Activated naive CD4-positive, alpha-beta T cell (primary cell): ENCODE data around the gene TDRD9.
"Not testable (repeated sequence)": the region's sequence is repeated elsewhere in the genome, so short reads cannot be mapped to it uniquely, and the experiment has no call there.

Experiments used
- DNase-seq, 4 experiments: peaks; one replicate each; lab custom pipeline; 2025; lab: John Stamatoyannopoulos, UW

TDRD9 gene

DNA sequence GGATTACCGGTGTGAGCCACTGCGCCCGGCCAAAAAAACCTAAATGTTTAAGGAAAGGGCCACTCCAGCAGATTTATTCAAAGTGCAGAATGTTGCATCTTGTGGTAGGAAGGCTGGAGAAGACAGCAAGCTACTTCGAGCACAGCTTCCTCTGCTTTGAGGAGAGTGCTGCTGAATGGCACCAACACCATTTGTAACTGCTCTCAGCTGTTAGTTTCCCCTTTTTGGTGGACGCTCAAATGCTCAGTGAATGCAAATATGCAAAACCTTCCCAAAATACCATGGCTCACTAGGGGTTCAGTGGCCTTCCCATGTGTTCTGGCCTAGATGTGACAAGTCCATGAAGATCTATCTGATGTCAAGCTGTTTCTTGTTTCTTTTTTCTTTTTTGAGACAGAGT lies 2.9 kb upstream of the TDRD9 start:
- no peak for DNase-seq

DNA sequence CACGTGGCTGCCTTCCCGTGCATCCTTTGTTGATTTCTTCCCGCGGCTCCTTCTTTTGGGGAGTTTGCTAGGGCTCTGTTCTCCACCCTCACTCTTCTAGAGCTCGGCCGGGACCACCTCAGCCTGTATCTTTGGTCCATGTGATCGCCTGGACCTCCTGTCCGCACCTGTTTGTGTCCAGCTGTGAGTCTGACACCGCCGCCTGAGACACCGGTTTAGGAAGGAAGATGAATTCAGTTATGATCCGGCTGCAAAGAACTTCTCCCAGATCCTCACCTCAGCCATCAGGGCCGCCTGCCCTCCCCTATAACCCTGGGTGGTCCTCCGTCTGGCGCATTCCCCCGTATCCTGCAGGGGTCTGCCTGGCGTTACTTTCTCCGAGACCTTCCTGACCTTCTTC lies 690 bp upstream of the TDRD9 start:
- DNase-seq: no peak

DNA sequence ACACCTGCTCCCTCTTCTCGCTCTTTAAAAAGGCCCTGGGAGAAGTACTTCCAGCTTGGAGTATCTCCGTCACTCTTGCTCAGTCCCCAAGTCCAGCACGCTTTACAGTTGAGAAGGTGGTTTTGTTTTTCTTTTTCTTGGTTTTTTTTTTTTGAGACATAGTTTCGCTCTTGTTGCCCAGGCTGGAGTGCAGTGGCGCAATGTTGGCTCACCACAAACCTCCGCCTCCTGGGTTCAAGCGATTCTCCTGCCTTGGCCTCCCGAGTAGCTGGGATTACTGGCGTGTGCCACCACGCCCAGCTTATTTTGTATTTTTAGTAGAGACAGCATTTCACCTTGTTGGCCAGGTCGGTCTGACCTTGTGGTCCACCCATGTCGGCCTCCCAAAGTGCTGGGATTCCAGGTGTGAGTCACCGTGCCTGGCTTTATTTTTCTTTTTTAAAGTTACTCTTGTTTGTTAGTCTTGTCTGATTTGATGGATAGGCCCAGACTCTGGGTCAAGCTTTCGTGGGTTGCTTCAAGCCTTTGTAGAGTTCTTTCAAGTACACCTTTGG lies 1.9 kb downstream of the TDRD9 start:
- DNase-seq: no peak

DNA sequence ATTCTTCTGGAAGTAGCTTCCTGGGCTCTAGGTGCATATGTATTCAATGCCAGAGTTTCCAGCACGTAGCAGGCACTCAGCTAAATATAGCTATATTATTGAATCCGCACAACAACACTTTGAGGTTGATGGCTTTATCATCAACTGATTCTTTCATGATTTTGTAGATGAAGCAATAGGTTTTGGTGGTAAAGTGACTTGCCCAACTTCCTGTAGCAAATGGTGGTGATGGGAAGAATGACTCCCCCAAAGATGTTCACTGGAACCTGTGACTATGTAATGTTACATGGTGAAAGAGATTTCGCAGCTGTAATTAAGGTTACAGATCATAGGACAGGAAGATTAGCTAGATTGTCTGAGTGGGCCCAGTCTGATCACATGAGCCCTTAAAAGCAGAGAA lies 3.2 kb downstream of the TDRD9 start:
- no peak for DNase-seq

DNA sequence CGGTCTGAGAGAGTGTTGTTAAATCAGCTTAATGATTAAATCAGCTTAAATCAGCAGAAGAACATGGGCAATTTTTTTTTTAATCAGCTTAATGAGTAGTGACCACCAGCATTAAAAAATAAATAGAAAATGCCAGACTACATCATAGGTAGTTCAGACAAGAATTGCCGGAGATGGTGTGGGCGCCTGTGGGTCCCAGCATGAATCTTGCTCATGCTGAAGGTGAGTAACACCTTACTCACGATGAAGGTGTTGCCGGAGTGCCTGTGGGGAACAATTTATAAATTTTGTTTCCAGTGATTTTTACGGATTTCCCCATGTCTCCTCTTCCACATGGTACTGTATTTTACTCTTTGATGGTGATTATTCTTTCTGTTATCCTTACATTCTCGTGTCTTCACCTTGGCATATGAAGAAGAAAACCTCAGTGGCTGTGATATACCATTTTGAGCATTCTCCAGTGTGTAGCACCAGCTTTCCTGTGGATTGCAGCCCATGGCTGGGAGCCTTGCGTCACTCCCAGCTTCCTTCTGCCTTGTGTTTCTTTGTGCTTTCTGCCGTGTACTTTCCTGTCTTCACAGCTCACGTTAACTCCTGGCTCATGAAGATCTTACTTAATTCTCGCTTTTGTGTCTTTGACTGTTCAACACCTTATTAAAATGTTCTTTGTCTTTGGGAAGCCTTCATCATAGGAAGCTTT lies 4.7 kb downstream of the TDRD9 start:
- DNase-seq: no peak

DNA sequence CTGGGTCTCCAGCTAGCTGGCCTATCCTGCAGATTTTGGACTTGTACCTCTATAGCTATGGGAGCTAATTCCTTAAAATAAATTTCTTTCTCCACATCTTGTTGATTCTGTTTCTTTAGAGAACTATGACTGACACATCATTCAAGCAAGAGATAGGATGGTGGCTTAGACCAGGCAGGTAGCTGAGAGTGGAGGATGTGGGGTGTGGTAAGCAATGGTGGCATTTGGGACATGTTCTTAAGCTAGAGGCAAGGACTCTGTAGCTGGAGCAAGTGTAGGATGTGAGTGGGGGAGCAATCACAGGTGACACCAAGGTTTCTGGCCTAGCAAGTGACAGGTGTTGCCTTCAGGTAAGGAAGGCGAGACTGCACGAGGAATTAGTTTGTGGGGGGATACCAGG lies 6.8 kb downstream of the TDRD9 start:
- DNase-seq: no peak

DNA sequence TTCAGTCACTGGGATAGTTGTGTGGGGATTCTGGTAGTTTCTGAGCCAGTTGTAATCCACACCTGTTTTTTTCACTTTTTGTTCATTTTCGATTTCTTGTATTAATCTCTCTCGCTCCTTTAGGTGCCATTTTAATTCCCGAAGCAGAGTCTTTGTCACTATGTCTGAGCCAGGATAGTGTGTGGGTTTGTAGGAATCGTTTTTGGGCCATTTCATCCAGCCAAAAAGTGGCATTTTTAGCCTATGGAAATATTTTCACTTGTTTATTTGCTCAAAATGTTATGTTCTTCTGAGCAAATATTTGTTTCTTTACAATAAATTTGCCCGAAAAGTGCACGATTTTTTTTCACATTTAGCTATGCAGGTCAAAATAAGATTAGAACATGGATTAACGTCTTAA lies 13.2 kb downstream of the TDRD9 start:
- DNase-seq: no peak

DNA sequence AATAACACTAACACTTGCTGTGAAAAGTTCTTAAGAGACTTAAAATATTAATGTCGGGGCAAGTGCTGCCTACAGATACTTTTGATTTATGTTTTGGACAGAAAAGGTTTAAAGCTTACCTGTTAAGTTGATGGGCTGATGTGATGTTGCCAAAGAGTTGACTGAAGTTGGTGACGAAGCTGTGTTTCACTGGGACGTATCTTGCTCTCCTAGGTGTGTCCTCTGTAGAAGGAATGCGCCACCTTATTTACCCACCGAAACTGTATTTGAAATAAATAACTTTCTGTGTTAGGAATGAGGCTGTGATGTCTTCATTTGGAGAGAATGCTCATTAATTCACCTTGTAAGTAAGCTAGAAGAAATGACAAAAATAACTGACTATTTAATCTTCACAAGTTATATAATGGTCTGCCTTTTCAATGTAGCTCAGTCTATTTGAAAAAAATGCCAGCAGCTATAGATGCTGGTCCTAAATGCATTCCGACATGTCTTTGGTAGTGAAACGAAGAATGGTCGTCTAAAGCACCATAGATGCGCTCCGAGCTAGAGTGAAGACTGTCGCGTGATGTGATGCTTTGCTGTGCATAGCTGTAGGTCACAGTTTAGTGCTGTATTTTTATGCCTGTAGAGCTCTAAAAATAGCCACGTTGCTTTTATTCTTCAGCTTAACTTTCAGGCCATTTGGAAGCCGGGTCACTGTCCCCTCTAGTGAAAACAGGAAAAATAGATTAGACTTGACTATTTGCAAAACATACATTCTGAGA lies 13.9 kb downstream of the TDRD9 start, which contains the start of gene RD3L:
TSS of gene RD3L (minus strand) at position 557 of the 764 bp plus-strand sequence. CDS start 834 bp downstream, outside the sequence.
- DNase-seq: no peak

DNA sequence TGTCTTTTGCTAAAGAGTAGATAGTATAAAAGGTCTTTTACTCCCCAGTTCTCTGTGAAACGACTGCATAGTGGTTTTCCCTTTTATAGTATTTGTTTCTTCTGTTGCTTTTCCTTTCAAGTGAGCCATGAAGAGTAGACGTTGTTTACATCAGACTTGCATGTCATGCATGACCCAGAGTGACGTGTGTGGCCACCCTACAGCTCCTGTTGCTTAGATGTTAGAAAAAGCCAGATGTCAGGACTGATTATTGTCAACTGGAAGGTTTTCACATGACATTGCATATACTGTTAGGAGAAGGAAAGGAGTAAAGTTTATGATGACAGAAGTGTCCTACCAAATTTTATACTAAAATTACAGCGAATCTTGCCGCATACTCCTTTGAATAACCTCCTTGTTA lies 15.4 kb downstream of the TDRD9 start:
- DNase-seq: no peak

DNA sequence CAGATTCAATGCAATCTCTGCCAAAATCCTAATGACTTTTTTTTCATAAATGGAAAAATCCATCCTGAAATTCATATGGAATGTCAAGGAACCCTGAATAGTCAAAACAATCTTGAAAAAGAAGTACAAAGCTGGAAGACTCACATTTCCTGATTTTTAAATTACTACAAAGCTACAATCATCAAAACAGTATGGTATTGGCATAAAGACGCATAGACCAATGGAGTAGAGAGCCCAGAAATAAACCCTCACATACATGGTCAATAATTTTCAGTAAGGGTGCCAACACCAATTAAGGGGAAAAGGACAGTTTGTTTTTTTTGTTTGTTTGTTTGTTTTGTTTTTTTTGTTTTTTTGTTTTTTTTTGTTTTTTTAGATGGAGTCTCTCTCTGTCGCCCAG lies 18.7 kb downstream of the TDRD9 start:
- no peak for DNase-seq

DNA sequence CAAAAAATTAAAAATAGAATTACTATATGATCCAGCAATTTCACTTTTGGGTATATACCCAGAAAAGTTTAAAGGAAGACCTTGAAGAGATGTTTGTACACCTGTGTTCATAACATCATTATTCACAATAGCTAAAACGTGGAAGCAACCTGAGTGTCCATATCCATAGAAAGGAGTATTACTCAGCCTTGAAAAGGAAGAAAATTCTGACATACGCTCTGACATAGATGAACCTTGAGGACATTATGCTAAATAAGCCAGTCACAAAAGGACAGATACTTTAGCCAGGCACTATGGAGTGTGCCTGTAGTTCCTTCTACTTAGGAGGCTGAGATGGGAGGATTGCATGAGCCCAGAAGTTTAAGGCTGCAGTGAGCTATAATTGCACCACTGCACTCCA lies 20.2 kb downstream of the TDRD9 start:
- no peak for DNase-seq

DNA sequence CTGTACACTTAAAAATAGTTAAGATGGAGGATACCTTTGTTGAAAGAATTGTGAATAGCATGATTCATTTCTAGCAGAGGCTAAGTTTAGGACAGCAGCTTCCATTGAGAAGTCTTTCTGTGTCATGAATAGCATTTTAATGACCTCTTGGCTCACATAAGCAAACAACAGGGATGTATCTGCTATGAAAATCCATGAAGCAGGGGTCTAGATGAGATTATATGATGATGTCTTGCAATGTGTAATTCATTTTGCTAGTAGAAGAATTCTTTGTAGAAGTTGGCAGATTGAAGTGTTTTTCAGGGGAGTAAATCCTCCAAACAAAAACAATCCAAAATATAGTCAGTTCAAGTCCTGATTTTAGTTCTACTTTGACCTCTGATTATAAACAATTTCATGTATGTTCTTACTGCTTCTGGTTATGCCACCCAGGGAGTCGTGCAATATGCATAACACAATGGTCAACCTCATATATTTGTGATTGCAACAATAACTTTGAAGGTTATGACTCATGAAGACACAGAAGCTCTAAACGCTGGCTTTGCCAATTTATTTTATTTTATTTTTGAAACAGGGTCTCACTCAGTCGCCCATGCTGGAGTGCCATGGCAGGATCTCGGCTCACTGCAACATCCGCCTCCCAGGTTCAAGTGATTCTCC lies 21.0 kb downstream of the TDRD9 start:
- no peak for DNase-seq

DNA sequence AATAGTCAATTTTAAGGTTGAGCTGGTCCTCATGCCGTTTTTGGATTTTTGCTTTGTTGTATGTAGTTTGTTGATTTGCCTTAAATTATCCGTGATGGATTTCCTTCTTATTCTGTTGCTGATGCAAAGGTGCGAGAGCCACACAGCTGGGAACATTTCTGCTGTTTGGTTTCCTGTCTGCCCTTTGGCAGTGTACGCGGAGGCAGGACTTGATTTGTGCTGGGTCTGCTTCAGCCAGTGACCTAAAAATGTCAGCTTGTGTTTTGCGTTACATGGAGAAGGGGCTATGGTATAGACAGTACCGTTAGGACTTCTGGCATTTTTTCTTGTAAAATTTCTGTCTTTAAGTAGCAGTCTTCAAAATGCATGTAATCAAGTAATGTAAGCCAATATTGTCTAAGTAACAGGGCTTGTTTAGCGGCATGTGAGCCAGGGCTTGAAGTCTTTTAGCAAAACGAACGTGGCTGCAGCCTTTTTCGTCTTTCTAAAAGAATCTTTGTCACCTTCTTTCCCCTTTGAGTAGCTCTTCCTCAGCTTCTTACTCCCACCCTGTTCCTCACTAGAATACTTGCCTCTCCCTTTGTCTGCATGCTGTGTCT lies 32.3 kb downstream of the TDRD9 start:
- DNase-seq: no peak

DNA sequence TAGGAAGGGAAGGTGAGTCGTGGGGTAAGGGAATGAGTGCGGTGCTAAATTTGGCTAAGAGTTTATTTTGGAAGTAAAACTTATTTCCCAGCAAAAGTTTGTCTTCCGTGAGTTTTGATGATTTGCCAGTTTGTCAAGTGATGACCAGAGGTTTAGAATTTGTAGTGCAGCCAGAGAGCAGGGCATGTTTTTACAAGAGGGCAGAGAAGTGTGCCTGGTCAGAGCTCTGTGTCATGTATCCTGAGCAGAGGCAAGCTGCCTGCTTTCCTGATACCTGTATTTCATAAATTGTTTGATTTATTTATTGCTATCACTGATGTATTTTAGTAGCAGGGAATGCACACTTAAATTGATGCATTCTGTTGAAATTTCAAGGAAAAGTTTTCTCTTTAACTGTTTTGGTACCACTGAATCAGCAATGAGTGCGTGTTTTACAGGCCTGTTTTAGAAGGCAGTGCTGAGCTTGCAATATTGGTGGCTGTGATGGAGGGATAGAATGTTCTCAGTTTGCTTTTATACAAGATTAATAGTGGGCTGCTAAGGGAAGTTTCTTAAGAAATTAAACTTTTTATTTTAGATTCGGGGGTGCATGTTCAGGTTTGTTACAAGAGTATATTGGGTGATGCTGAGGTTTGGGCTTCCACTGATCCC lies 33.8 kb downstream of the TDRD9 start:
- no peak for DNase-seq

DNA sequence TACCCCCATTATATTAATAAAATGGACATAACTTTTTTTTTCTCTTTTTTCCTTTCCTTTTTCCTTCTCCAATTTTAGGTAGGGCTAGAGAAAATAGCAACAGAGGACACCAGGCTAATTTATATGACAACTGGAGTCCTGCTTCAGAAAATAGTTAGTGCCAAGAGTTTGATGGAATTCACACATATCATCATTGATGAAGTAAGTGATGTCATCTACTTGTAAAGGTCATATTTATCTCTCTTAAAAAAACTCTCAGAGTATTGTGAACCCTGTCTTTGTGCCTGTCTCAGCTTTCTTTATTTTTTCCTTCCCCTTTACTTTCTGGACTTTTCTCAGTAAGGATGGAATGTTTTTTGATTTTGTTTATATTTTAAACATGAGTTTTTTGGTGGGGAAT lies 38.4 kb downstream of the TDRD9 start:
- no peak for DNase-seq

DNA sequence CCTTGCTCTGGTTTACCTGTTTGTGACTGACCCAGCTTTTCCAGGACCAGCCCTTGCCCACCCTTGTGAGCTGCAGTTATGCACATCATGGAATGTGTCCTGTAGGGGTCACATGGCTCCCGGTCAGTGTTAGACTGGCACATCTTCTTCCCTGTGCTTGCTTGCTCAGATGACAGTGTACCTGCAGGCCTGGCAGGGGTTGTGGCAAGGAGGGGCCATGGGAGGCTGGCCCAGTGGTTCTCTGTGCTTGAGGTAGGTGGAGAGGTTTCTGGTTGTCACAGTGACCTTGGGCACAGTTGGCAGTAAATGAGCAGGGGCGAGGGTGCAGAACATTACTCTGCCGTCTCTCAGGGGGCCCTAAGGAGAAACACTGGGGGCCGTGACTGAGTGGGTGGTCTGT lies 41.7 kb downstream of the TDRD9 start:
- DNase-seq: no peak

DNA sequence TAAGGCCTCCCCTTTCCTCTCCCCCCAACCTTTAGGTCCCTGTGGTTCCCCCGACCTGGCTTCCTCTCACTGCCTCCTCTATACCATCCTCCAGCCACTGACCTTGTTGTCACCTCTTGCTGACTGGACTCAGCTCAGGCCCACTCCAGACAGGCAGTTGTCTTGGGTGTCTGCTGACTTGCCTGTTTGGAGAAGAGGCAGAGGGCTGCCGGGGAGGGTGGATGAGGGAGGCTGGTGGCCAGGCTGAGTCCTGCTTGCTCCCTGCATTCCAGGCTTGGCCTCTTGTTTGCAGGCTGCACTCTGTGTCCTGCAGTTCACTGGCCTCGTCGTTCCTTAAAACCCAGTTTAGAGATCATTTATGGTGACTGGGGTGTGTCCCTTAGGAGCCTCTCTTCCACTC lies 45.1 kb downstream of the TDRD9 start:
- no peak for DNase-seq

DNA sequence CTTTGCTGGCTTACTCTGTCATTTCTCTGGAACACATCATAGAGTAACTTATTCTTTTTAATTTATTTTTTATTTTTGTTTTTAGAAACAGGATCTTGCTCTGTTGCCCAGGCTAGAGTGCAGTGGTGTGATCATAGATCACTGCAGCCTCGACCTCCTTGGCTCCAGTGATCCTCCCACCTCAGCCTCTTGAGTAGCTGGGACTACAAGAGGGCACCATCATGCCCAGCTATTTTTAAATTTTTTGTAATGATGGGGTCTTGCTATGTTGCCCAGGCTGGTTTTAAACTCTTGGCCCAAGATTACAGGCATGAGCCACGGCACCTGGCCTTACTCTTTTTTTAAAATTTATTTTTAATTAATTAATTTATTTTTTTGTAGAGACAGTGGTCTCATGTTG lies 46.3 kb downstream of the TDRD9 start:
- no peak for DNase-seq

DNA sequence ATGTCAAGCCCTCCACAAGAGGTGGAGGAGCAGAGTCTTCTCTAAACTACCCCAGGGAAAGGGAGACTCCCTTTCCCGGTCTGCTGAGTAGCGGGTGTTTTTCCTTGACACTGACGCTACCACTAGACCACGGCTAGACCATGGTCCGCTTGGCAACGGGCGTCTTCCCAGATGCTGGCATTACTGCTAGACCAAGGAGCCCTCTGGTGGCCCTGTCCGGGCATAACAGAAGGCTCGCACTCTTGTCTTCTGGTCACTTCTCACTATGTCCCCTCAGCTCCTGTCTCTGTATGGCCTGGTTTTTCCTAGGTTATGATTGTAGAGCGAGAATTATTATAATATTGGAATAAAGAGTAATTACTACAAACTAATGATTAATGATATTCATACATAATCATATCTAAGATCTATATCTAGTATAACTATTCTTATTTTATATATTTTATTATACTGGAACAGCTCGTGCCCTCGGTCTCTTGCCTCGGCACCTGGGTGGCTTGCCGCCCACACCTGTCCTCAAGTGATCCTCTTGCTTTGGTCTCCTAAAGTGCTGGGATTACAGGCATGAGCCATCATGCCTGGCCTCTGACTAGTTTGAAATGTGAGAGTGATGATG lies 52.5 kb downstream of the TDRD9 start:
- DNase-seq: not testable (repeated sequence)

DNA sequence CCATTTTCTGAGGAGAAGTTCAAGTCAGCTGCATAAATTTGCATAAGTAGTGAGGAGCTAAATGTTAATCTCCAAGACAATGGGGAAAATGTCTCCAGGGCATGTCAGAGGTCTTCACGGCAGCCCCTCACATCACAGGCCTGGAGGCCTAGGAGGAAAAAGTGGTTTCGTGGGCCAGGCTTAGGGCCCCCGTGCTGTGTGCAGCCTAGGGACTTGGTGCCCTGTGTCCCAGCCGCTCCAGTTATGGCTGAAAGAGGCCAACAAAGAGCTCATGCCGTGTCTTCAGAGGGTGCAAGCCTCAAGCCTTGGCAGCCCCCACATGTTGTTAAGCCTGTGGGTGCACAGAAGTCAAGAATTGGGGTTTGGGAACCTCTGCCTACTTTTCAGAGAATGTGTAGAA lies 55.9 kb downstream of the TDRD9 start:
- no peak for DNase-seq

DNA sequence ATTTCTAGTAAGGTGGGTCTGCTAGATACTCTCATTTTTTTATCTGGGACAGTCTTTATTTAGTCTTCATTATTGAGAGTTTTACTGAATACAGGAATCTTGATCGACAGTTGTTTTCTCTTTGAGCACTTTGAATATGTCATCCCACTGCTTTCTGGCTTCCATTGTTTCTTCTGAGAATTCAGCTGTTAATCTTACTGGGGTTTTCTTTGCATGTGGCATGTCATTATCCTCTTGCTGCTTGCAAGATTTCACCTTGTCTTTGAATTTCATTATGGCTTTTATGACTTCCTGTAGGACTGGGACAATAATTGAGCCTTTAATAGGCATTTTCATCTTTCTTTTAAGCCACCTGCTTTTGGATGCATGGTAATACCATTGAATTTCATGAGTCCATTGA lies 60.8 kb downstream of the TDRD9 start:
- DNase-seq: no peak

DNA sequence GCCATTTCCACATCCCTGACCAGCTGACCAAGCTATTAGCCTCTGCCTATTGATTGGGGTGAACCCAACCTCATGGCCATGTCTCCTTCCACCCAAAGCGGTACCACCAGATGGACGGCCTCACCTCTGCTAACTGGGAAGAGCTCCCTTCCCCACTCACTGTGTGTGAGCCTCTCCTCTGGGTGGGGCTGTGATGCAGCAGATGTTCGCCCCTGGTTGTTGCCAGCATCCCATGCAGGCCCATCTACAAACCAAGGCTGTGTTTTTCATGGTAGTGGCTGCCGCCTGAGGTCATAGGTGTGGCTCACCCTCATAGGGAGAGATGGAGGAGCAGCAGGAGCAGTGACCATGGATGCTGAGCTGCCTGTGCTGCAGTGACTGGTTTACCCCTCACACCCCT lies 61.7 kb downstream of the TDRD9 start:
- no peak for DNase-seq
